H9 (cell line): ENCODE data around the gene PMM2. TPM values are rescaled to one million over a fixed set of nuclear protein-coding genes. Genes with fewer than 3 reads are reported as not detected.
A peak's percentile ranks its signal among the peaks of the same experiment; 100 is the strongest.

ENCODE experiments used
- DNase-seq: peaks from one replicate; pipeline ENCODE4 v3.0.0-alpha.2; 2017
- H2AFZ ChIP-seq: one replicate; pipeline ENCODE4 v1.6.1; 2013; ENCODE audit warnings: mild to moderate bottlenecking, low read length, control low read depth, moderate library complexity
- H2AK5ac ChIP-seq: 2 replicates; pipeline ENCODE4 v1.6.1; 2013; ENCODE audit warnings: low read length, control low read depth, mixed read lengths; ENCODE audit not compliant: insufficient read length
- H2BK120ac ChIP-seq: one replicate; pipeline ENCODE4 v1.6.1; 2013; ENCODE audit warnings: low read depth, mild to moderate bottlenecking, low read length, control low read depth, inconsistent platforms; ENCODE audit not compliant: poor library complexity, severe bottlenecking
- H2BK12ac ChIP-seq: 2 replicates; pipeline ENCODE4 v1.6.1; 2013; ENCODE audit warnings: low read length, control low read depth, mixed read lengths, low read depth; ENCODE audit not compliant: insufficient read length
- H2BK15ac ChIP-seq: 2 replicates; pipeline ENCODE4 v1.6.1; 2013; ENCODE audit warnings: low read depth, low read length, control low read depth
- H2BK20ac ChIP-seq: one replicate; pipeline ENCODE4 v1.6.1; 2013; ENCODE audit warnings: low read depth, mild to moderate bottlenecking, low read length, control low read depth, inconsistent platforms; ENCODE audit not compliant: poor library complexity, severe bottlenecking
- H2BK5ac ChIP-seq: 2 replicates; pipeline ENCODE4 v1.6.1; 2013; ENCODE audit warnings: low read length, control low read depth, mixed read lengths; ENCODE audit not compliant: insufficient read length
- H3K14ac ChIP-seq: 2 replicates; pipeline ENCODE4 v1.6.1; 2013; ENCODE audit warnings: low read length, control low read depth; ENCODE audit not compliant: insufficient read depth
- H3K18ac ChIP-seq: 2 replicates; pipeline ENCODE4 v1.6.1; 2013; ENCODE audit warnings: low read depth, mild to moderate bottlenecking, mixed read lengths, low read length, control low read depth; ENCODE audit not compliant: insufficient read length
- H3K23ac ChIP-seq: 2 replicates; pipeline ENCODE4 v1.6.1; 2013; ENCODE audit warnings: low read length, control low read depth, mixed read lengths, low read depth; ENCODE audit not compliant: insufficient read length
- H3K23me2 ChIP-seq: 2 replicates; pipeline ENCODE4 v1.6.1; 2013; ENCODE audit warnings: low read depth, mild to moderate bottlenecking, mixed read lengths, low read length, control low read depth; ENCODE audit not compliant: insufficient read length, poor library complexity, severe bottlenecking
- H3K27ac ChIP-seq: 2 replicates; pipeline ENCODE4 v1.5.1; 2013; ENCODE audit warnings: low read length, control low read depth, mixed read lengths, low read depth; ENCODE audit not compliant: insufficient read length
- H3K27me3 ChIP-seq: 2 replicates; pipeline ENCODE4 v1.6.1; 2013; ENCODE audit warnings: low read length, control low read depth, inconsistent platforms; ENCODE audit not compliant: insufficient read depth
- H3K4ac ChIP-seq: 2 replicates; pipeline ENCODE4 v1.6.1; 2013; ENCODE audit warnings: low read depth, mild to moderate bottlenecking, control low read depth, inconsistent platforms, low read length, moderate library complexity
- H3K4me1 ChIP-seq: 2 replicates; pipeline ENCODE4 v1.6.1; 2013; ENCODE audit warnings: low read length, control low read depth, inconsistent platforms; ENCODE audit not compliant: insufficient read depth
- H3K4me2 ChIP-seq: 2 replicates; pipeline ENCODE4 v1.6.1; 2013; ENCODE audit warnings: low read length, control low read depth, mixed read lengths; ENCODE audit not compliant: insufficient read length, insufficient read depth
- H3K56ac ChIP-seq: 2 replicates; pipeline ENCODE4 v1.6.1; 2013; ENCODE audit warnings: low read depth, mild to moderate bottlenecking, mixed read lengths, low read length, control low read depth; ENCODE audit not compliant: insufficient read length
- H3K79me1 ChIP-seq: 2 replicates; pipeline ENCODE4 v1.6.1; 2013; ENCODE audit warnings: low read depth, mild to moderate bottlenecking, moderate library complexity, low read length, control low read depth, inconsistent platforms; ENCODE audit not compliant: insufficient read depth, poor library complexity, severe bottlenecking
- H3K79me2 ChIP-seq: 2 replicates; pipeline ENCODE4 v1.6.1; 2013; ENCODE audit warnings: low read length, control low read depth, inconsistent platforms; ENCODE audit not compliant: insufficient read depth
- H3K9ac ChIP-seq: 2 replicates; pipeline ENCODE4 v1.6.1; 2013; ENCODE audit warnings: low read length, control low read depth, mixed read lengths; ENCODE audit not compliant: insufficient read length; ENCODE audit errors: extremely low read depth
- H3K9me3 ChIP-seq: one replicate; pipeline ENCODE4 v1.6.1; 2013; ENCODE audit warnings: low read depth, low read length, inconsistent platforms; ENCODE audit not compliant: control insufficient read depth
- H3T11ph ChIP-seq: one replicate; pipeline ENCODE4 v1.6.1; 2013; ENCODE audit warnings: mild to moderate bottlenecking, low read length, control low read depth, inconsistent platforms
- H4K20me1 ChIP-seq: one replicate; pipeline ENCODE4 v1.6.1; 2013; ENCODE audit not compliant: control insufficient read depth, insufficient read length, insufficient read depth
- H4K5ac ChIP-seq: 2 replicates; pipeline ENCODE4 v1.6.1; 2013; ENCODE audit warnings: low read depth, mild to moderate bottlenecking, mixed read lengths, low read length, control low read depth; ENCODE audit not compliant: insufficient read length
- H4K8ac ChIP-seq: replicated peaks from 2 replicates; pipeline ENCODE4 v1.6.1; 2013; ENCODE audit warnings: low read length, control low read depth, mixed read lengths, low read depth; ENCODE audit not compliant: insufficient read length
- H4K91ac ChIP-seq: 2 replicates; pipeline ENCODE4 v1.6.1; 2013; ENCODE audit warnings: low read depth, mild to moderate bottlenecking, moderate library complexity, mixed read lengths, low read length, control low read depth; ENCODE audit not compliant: insufficient read length
- H3K27ac Mint-ChIP-seq, 3 experiments: 2 replicates in 2 of 3; 3 replicates in 1 of 3; pipeline ENCODE4 v1.8.0; 2020 to 2021; ENCODE audit warnings: mixed read lengths in 3 of 3, mild to moderate bottlenecking in 1 of 3, moderate library complexity in 1 of 3
- H3K27me3 Mint-ChIP-seq: 2 replicates; pipeline ENCODE4 v1.8.0; 2021; ENCODE audit warnings: low read depth, mild to moderate bottlenecking, moderate library complexity, mixed read lengths
- H3K36me3 Mint-ChIP-seq, 3 experiments: 2 replicates in 2 of 3; 3 replicates in 1 of 3; pipeline ENCODE4 v1.8.0; 2020 to 2021; ENCODE audit warnings: low read depth in 3 of 3, mixed read lengths in 3 of 3; ENCODE audit not compliant: insufficient read depth in 1 of 3
- H3K4me1 Mint-ChIP-seq, 2 experiments: 2 replicates each; pipeline ENCODE4 v1.8.0; 2020; ENCODE audit warnings: mixed read lengths in 2 of 2
- H3K4me3 Mint-ChIP-seq, 2 experiments: 2 replicates in 1 of 2; 3 replicates in 1 of 2; pipeline ENCODE4 v1.8.0; 2020 to 2021; ENCODE audit warnings: mild to moderate bottlenecking in 2 of 2, mixed read lengths in 2 of 2, moderate library complexity in 1 of 2
- H3K9me3 Mint-ChIP-seq, 2 experiments: 2 replicates in 1 of 2; 3 replicates in 1 of 2; pipeline ENCODE4 v1.8.0; 2020; ENCODE audit warnings: mild to moderate bottlenecking in 2 of 2, mixed read lengths in 2 of 2, moderate library complexity in 1 of 2
- WGBS: extraction: QIAGEN DNeasy Blood & Tissue Kit; methylation state at CpG from one replicate; pipeline ENCODE4 v1.1.7; 2013; ENCODE audit warnings: missing lambda C conversion rate, low lambda C conversion rate, mixed read lengths; ENCODE audit not compliant: insufficient read length; ENCODE audit errors: extremely low coverage; 5-methylcytosine and 5-hydroxymethylcytosine counted together
- total RNA-seq: library from RNA; stranded (reverse); gene quantifications from 2 replicates; pipeline ENCODE4 v1.2.1, GENCODE V29; 2021
- TF ChIP-seq, protein P1 (sequence below): fragments of 200-600 bp; sonication (generic); conservative IDR thresholded peaks from 3 replicates; pipeline ENCODE4 v1.8.0; 2021; ENCODE audit warnings: antibody characterized with exemption, mild to moderate bottlenecking

The PMM2 gene
- total RNA-seq, 1 experiment from 2014 or later: 82.7 TPM

DNA sequence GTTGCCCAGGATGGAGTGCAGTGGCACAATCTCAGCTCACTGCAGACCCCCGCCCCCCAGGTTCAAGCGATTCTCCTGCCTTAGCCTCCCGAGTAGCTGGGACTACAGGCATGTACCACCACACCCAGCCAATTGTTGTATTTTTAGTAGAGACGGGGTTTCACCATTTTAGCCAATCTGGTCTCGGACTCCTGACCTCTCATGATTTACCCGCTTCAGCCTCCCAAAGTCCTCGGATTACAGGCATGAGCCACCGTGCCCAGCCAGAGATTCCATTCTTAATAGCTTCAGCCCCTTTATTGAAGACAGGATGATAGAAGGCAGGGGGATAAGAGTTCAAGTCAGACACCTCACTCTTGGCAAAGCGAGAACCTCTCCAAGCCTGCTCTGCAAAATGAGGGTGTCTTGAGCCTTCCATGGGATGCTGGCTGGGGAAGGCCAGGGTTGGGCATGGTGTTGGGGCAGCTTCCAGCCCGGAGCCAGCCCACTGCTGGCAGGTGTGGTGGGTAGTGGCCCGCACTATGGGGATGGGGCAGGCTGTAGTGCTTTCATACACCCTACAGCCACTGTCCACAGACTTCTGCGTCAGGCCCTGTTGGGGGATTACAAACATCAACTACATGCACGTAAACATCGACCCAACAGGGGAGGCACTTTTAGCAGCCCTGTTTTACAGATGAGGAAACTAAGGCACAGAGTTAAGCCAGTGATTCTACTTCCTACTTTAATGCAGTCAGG lies 67.7 kb downstream of the PMM2 start:
- no CpG with 5 or more reads among the region's 14 CpGs for WGBS
- peaks cover 5% of the 10 kb centered on the region for H4K20me1 ChIP-seq
- H3K36me3 Mint-ChIP-seq: peaks cover 14 to 17% (median 14%) of the 10 kb centered on the region in 3 experiments

More for the DNA sequence above, 67.7 kb downstream of the PMM2 start:
- peaks cover 54 to 66% of the 10 kb centered on the region in 2 experiments for H3K4me1 Mint-ChIP-seq
- H2AFZ ChIP-seq: no peak overlapping the region
- H4K5ac ChIP-seq: no peak overlapping the region
- no peak overlapping the region for H2BK5ac ChIP-seq
- H3K18ac ChIP-seq: no peak overlapping the region
- peaks cover 2% of the 10 kb centered on the region; the same call in 1 of the 2 replicates for H3K27me3 Mint-ChIP-seq
- H2BK120ac ChIP-seq: no peak overlapping the region
- H2AK5ac ChIP-seq: no peak overlapping the region
- no peak for DNase-seq
- TF ChIP-seq, protein P1, sequence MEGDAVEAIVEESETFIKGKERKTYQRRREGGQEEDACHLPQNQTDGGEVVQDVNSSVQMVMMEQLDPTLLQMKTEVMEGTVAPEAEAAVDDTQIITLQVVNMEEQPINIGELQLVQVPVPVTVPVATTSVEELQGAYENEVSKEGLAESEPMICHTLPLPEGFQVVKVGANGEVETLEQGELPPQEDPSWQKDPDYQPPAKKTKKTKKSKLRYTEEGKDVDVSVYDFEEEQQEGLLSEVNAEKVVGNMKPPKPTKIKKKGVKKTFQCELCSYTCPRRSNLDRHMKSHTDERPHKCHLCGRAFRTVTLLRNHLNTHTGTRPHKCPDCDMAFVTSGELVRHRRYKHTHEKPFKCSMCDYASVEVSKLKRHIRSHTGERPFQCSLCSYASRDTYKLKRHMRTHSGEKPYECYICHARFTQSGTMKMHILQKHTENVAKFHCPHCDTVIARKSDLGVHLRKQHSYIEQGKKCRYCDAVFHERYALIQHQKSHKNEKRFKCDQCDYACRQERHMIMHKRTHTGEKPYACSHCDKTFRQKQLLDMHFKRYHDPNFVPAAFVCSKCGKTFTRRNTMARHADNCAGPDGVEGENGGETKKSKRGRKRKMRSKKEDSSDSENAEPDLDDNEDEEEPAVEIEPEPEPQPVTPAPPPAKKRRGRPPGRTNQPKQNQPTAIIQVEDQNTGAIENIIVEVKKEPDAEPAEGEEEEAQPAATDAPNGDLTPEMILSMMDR: no peak
- H3K9me3 ChIP-seq: no peaks in the 10 kb centered on the region
- H3K9me3 Mint-ChIP-seq: no peaks in the 10 kb centered on the region; a peak in 2 of 5 replicates
- no peak overlapping the region for H3K27ac ChIP-seq
- H3T11ph ChIP-seq: no peak overlapping the region
- H3K56ac ChIP-seq: no peak overlapping the region
- H3K4me3 Mint-ChIP-seq: peak overlapping the region; percentile 90
- no peak overlapping the region for H2BK15ac ChIP-seq
- peak overlapping the region; percentile 94 to 96 (median 95); a peak in 4 of 7 replicates for H3K27ac Mint-ChIP-seq
- H3K23me2 ChIP-seq: peaks cover 15% of the 10 kb centered on the region
- peaks cover 20% of the 10 kb centered on the region; the same call in 1 of the 2 replicates for H3K4me1 ChIP-seq
- H2BK20ac ChIP-seq: no peak overlapping the region
- no peak overlapping the region for H3K14ac ChIP-seq
- no peak overlapping the region for H4K8ac ChIP-seq
- no peak overlapping the region for H3K23ac ChIP-seq
- H3K4me2 ChIP-seq: peak overlapping the region; percentile 24
- peaks cover 57% of the 10 kb centered on the region; the same call in 1 of the 2 replicates for H3K79me2 ChIP-seq
- H3K27me3 ChIP-seq: no peaks in the 10 kb centered on the region
- no peak overlapping the region for H3K9ac ChIP-seq
- H3K79me1 ChIP-seq: peaks cover 3% of the 10 kb centered on the region
- H3K4ac ChIP-seq: no peak overlapping the region
- H4K91ac ChIP-seq: no peak overlapping the region
- no peak overlapping the region for H2BK12ac ChIP-seq
